Lower leg skin (tissue), 4 donors: Measurements from ENCODE around the gene TSPEAR. TPM values are rescaled to one million over a fixed set of nuclear protein-coding genes. Genes with fewer than 3 reads are reported as not detected.

Experiments
- DNase-seq, 2 donors: peaks; one replicate each; pipeline ENCODE4 v3.0.0-alpha.2; 2019; ENCODE audit warnings: low spot score in 2 of 2
- H3K4me3 ChIP-seq: fragments of 200-600 bp; sonication (generic); 2 replicates; pipeline ENCODE4 v1.5.1; 2017; ENCODE audit warnings: mild to moderate bottlenecking, low read depth; ENCODE audit not compliant: poor library complexity, severe bottlenecking
- POLR2A ChIP-seq, 2 donors: fragments of 450-650 bp; IDR thresholded peaks; one replicate each; pipeline ENCODE4 v1.6.1; 2016 to 2017; ENCODE audit warnings: antibody characterized with exemption in 2 of 2, mild to moderate bottlenecking in 1 of 2, moderate library complexity in 1 of 2
- WGBS, 2 donors: methylation state at CpG; one replicate each; pipeline ENCODE4 v1.1.5; 2018; 5-methylcytosine and 5-hydroxymethylcytosine counted together
- intact Hi-C: fragments of 100-400 bp; cut with DNase I; formaldehyde crosslinking; loops from one replicate; pipeline ENCODE4 v1.15.0; 2023; ENCODE audit warnings: low total_unique reads
- total RNA-seq, 4 donors: library from RNA; depleted of rRNA; stranded (reverse); fragments of >200 nt; gene quantifications; one replicate each; pipeline ENCODE4 v1.1.0, GENCODE V29; 2016
- TF ChIP-seq, protein P1 (sequence below), 3 donors: fragments of 450-650 bp; IDR thresholded peaks; one replicate each; pipeline ENCODE4 v1.5.1; 2016; ENCODE audit warnings: antibody characterized with exemption in 3 of 3, mild to moderate bottlenecking in 3 of 3, moderate library complexity in 2 of 3

The TSPEAR gene
- total RNA-seq, 4 donors from 2014 or later: 0.06 TPM; not detected in 3

DNA sequence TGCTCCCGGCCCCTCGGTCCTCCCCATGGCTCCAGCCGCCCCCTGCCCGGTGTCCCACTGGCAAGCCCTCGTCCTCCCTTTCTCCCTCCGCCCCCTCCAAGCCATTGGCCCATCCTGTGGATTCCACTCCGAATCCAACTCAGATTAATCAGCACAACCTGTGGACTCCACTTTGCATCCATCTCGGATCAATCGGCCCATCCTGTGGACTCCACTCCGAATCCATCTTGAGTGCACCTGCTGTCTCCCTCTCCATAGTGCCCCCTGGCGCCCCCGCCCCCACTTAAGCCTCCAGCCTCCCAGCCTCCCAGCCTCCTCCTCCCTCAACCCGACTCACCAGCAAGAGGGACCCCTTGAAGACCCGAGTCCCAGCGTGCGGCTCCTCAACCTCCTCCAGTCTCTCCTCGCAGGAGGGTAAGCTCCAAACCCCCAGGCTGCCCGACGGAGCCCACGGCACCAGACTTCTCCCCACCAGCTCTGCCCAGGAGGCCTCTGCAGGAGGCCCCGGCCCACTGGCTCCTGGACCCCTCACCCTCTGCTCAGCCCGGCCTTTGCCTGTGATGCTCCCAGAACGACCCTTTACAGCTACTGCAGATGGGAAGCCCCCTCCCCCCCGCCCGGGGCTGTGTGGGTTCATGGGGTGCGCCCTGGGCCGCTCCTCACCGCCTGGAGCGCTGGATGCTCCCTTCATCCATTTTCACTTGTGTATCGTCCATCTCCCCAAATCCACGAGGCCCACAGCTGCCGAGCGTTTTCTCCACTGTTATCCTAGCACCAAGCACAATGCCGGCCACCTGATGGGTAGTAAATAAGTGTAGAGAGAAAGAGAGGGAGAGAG is 40.6 kb upstream of the TSPEAR start:
- H3K4me3 ChIP-seq: no peak overlapping the region
- DNase-seq: no peak
- 62 to 73% methylated on average over 33 to 34 of the region's 34 CpGs for WGBS, 2 donors
- TF ChIP-seq POLR2A (IDR thresholded peaks at IDR 0.05): no peak
- TF ChIP-seq, protein P1, sequence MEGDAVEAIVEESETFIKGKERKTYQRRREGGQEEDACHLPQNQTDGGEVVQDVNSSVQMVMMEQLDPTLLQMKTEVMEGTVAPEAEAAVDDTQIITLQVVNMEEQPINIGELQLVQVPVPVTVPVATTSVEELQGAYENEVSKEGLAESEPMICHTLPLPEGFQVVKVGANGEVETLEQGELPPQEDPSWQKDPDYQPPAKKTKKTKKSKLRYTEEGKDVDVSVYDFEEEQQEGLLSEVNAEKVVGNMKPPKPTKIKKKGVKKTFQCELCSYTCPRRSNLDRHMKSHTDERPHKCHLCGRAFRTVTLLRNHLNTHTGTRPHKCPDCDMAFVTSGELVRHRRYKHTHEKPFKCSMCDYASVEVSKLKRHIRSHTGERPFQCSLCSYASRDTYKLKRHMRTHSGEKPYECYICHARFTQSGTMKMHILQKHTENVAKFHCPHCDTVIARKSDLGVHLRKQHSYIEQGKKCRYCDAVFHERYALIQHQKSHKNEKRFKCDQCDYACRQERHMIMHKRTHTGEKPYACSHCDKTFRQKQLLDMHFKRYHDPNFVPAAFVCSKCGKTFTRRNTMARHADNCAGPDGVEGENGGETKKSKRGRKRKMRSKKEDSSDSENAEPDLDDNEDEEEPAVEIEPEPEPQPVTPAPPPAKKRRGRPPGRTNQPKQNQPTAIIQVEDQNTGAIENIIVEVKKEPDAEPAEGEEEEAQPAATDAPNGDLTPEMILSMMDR (IDR thresholded peaks at IDR 0.05): no peak
- intact Hi-C loops: no loop called here

DNA sequence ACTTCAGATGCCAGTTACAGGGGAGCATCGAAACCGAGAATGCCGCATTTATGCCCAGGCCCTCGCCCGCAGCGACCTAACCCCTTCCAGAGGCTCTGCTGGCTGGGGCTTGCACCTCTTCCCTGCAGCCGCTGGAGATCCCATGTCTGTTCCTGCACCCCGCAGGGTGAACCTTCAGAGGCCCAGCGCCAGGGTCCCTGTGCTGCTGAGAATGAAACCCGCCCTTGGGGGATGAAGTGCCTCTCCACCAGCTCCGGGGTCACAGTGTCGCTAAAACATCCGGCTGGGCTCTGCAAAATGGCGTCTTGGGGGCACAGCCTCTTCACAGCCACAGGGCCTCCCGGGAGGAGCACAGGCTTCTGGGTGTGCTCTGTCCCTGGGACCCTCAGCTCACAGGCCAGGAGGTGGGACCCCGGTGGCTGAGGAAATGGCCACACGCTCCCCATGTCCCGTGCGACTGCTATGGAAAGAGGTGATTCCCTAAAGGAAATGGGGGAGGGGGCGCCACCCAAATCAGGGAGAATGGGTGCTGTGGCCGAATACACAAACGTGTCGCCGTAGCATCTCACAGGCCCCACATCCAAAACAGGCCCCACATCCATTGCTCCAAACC is 39.9 kb upstream of the TSPEAR start:
- no peak for DNase-seq
- intact Hi-C loops: no loop called here
- WGBS, 2 donors: 61 to 69% methylated on average over 22 to 24 of the region's 24 CpGs
- TF ChIP-seq, protein P1 (IDR thresholded peaks at IDR 0.05): no peak
- TF ChIP-seq POLR2A (IDR thresholded peaks at IDR 0.05): no peak
- H3K4me3 ChIP-seq: no peak overlapping the region

DNA sequence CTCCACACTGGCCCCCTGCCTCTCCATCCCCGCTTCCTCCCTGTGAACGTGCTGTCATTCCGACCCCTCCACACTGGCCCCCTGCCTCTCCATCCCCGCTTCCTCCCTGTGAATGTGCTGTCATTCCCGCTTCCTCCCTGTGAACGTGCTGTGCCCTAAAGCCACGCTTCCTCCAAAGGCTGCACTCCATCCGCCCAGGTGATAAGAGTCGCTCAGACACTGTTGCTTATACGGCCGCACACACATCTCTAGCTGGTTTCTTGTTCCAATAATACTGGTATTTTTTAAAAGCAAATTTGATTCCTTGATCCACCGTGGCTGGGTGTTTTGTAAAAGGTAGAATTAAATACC is 39.3 kb upstream of the TSPEAR start:
- TF ChIP-seq POLR2A (IDR thresholded peaks at IDR 0.05): no peak
- TF ChIP-seq, protein P1 (IDR thresholded peaks at IDR 0.05): no peak
- no peak for DNase-seq
- 36 to 41% methylated on average over 12 of the region's 12 CpGs for WGBS, 2 donors
- H3K4me3 ChIP-seq: no peak overlapping the region
- intact Hi-C loops: no loop called here

DNA sequence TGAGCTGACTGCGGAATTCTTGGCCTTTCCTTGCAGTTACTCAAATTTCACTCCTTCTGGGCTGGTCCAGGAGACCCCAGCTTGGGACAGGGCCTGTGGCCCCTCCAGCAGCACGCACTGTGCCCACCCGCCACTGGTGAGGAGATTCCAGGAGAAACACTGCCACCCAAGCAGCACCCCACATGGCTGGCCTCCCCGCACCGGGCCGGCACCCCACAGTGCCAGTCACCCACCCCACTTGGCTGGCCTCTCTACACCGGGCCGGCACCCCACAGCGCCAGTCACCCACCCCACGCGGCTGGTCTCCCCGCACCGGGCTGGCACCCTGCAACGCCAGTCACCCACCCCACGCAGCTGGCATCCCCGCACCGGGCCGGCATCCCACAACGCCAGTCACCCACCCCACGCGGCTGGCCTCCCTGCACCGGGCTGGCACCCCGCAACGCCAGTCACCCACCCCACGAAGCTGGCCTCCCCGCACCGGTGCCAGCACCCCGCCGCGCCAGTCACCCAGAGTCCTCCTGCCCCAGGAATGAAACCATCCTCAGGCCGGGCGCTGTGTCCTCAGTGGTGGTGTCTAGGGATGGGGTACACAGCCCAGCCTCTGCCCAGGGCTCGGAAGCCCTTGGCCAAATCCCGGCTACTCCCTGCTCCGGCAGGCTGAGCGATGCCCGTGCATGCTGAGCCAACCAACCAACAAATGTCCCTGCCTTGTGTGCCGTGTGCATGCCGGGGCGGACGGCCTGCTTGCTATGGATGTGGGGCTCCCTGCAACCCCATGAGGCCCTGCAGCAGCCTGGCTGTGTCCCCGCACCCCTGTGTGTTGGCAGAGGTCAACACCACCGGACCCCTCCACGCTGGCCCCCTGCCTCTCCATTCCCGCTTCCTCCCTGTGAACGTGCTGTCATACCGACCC is 38.6 kb upstream of the TSPEAR start:
- intact Hi-C loops: no loop called here
- 60 to 68% methylated on average over 20 to 47 of the region's 47 CpGs for WGBS, 2 donors
- TF ChIP-seq, protein P1 (IDR thresholded peaks at IDR 0.05): no peak
- no peak for TF ChIP-seq POLR2A (IDR thresholded peaks at IDR 0.05)
- DNase-seq: no peak
- H3K4me3 ChIP-seq: no peak overlapping the region

DNA sequence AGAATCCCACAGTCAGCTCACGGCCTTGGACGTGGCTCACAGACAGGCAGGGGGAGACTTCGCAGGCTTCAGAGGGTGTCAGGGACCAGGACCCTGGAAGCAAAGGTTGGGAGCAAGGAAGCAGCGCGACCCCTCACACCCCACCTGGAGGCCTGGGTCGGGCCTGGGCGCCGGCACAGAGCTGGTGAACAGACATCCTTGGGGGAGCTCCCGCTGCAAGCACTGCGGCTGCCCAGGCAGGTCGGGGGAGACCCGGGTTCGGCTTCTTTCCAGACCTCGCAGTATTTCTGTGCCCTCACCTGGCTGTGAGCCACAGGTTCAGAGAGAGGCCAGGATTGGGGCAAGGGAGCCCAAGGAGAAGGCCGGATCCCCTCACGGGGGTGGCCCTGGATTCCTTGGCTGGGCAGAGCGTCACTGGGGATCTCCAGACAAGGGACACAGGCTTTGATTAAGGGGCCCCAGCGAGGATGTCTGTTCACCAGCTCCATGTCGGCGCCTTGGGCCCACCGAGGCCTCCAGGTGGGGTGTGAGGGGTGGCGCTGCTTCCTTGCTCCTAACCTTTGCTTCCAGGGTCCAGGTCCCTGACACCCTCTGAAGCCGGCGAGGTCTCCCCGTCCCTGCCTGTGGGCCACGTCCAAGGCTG is 37.9 kb upstream of the TSPEAR start:
- DNase-seq: no peak
- TF ChIP-seq, protein P1 (IDR thresholded peaks at IDR 0.05): no peak
- no peak for TF ChIP-seq POLR2A (IDR thresholded peaks at IDR 0.05)
- no peak overlapping the region for H3K4me3 ChIP-seq
- 44 to 46% methylated on average over 25 to 26 of the region's 26 CpGs for WGBS, 2 donors
- intact Hi-C loops: no loop called here
